Gastrocnemius medialis (tissue), 4 donors: ENCODE results near the gene CLIP2.

Experiments used
- CTCF ChIP-seq, 5 experiments: fragments of 450-650 bp in 3 of 5; fragments of 200-600 bp in 2 of 5; sonication (generic) in 2 of 5; IDR thresholded peaks in 4 of 5; conservative IDR thresholded peaks in 1 of 5; 1 replicate in 4 of 5; 2 replicates in 1 of 5; pipeline ENCODE4 v1.5.1; 2016 to 2019; ENCODE audit warnings: antibody characterized with exemption in 5 of 5, mild to moderate bottlenecking in 3 of 5, moderate library complexity in 3 of 5
- POLR2A ChIP-seq, 2 donors: fragments of 450-650 bp; IDR thresholded peaks; one replicate each; pipeline ENCODE4 v1.6.1; 2017; ENCODE audit warnings: antibody characterized with exemption in 2 of 2, mild to moderate bottlenecking in 2 of 2, moderate library complexity in 2 of 2

DNA sequence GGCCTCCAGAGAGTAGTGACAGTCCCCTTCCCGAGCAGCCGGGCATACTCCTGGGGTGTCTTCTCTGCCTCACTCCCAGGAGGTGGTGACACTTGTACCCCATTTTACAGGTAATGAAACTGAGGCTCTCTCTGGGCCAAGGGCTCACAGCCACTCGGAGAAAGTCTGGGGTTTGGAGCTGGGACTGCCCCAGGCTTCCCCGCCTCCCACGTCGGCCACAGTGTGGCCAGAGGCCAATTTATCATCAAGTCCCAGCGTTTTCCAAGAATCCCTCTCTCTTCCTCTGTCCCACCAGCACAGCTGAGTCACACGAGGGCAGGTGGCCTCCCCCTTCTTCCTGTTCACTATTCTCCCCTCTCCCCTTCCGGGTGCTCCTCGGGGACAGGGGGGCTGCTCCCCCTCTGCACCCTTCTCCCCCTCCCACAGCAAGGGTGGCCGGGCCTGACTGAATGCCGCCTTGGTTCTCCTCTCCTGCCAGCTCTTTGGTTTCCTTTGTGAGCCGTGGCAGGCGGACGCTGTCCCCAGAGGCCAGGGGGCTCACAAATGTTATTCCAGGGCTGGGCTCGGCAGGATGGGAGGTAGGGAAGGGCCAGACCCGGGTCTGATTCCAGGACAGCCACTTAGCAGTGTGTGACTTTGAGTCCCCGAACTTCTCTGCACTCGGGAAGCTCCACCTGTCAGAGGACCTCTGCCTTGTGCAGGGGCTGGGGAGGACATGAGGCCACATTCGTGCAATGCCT lies 17.7 kb downstream of the CLIP2 start:
- no peak for TF ChIP-seq POLR2A (IDR thresholded peaks at IDR 0.05)
- TF ChIP-seq CTCF (IDR thresholded peaks at IDR 0.05 in 4 of 5, conservative IDR thresholded peaks at IDR 0.05 in 1 of 5): no peak
